ENCODE results near the gene GNAQ.

Gene GNAQ

DNA sequence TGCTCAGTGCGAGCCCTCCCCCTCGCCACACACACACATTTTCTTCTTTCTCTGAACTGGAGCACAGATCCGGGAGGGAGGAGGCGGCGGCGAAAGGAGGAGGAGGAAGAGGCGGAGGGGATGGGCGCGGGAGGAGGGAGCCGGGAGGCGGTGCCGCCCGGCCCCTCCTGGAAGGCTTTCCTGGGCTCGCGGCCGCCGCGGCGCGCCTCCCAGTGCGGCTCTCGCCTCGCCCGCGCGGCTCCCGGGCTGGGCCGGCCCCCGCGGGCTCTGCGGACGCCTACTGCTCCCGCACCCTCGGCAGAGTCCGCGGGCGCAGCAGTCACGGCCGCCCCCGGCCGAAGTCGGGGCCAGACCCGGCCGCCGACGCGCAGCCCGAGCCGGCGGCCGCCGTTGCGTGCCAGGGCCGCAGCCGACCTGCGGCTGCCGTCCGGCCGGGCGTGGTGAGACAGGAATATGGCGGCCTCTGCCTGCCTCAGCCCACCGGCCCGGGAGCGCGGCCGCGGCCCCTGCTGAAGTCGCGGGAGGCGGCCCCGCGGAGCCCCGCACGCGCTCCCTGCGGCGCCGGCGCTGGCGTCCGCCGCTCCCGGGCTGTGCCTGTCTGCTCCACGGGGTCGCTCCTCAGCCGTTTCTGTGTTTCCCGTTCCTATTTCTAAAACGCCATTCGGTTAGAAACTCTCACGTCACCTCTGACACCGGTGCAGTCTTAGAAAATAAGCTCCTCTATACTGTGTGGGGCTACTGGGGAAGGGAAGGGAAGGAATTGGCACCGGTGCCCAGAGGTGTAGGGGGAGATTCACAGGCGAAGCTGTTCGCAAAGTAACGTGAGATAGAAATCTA lies 500 bp upstream of the GNAQ start:
- peak; percentile 91 to 92 for DNase-seq

- peak; percentile 56 to 71 for DNase-seq
Observed at GRCh38 chr9:78030553-78031443, 813 bp downstream of the GNAQ start.

DNA sequence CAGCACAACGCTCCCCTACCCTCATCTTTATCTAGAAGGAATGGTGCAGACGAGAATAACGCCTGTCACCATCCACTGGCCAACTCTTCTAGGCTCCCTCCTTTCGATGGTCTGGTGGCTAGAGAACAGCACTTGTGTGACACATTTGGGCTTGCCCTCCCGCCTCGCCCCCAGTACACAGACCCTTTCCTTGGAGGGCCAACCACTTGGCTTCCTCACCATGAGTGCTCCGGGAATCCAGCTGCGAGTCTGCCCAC lies 1.4 kb downstream of the GNAQ start:
- DNase-seq = peak; percentile 13 to 33

GRCh38 chr9:78029551-78030295 lies 1.9 kb downstream of the GNAQ start:
- peak in 1 of 2 experiments; percentile 20 for DNase-seq

- no peak for DNase-seq
Observed at GRCh38 chr9:78028926-78029325, 2.7 kb downstream of the GNAQ start.

DNA sequence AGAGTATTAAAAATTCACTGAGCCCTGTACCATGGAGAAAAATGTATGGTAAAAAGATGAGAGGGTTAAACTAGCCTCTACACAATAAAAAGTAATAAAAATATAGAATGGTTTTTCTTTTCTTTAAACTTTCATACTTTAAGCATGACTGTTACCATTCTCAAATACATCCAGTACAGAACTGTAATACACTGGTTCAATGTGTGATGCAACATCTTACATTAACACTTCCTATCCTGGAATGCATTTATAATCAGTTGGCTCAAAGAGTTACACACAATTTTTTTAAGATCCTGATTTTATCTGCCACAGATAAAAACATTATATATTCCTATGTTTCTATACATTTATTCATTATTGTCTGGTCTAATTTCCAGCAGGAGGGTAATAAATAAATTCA lies 4.7 kb downstream of the GNAQ start:
- no peak for DNase-seq

DNA sequence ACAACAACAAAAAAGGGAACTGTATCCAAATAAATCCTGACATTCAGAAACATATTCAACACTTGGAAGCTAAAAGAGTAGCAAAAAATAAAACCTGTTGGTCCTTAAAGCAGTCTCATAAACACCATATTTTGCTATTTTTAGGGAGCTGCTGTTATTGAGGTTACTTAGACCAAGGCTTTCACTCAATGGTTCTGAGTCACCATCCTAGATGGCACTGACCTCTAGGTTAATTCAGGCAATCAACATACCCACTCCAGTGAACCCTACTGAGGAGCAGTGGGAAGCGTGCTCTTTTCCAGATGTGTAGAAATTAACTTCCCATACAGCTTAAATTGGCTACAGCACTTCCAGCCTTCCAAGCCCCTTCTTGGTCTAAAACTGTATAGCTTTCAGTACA lies 5.2 kb downstream of the GNAQ start:
- no peak for DNase-seq

DNA sequence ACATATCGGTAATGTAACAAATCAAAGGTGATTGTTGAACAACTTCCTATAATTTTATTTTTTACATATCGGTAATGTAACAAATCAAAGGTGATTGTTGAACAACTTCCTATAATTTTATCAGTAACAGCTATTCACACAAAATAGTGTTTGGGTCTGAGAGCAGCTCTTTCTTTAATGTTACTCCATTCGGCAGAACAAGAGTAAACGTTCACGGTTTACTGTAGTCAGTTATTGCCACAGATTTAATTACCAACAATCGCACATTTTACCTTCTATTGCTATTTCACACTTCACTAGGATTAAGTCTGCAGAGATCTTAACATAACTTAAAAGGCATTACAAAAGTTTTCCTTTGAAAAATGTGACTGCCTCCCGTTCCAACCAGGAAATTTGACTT lies 6.4 kb downstream of the GNAQ start:
- no peak for DNase-seq

- no peak for DNase-seq
Observed at GRCh38 chr9:78023003-78023741, 8.4 kb downstream of the GNAQ start.

DNA sequence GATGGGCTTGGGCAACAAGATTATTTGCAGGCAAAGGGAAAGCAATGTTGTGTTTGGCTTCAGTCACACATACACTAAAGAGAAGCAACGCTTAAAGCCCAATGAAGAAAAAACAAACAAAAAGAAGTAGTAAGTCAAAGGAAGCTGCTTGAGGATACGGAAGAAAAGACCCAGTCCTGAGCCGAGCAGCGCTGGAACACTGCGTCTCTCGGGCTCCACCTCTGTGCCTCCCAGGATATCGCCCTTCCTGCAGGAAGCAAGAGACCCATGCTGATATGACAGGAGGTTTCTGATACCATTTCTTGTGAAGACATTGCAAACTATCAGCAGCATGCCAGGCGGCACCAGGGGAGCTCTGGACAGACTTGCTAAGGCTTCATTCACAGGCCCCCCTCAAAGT lies 9.9 kb downstream of the GNAQ start:
- DNase-seq = no peak

GRCh38 chr9:78017190-78017693 lies 14.4 kb downstream of the GNAQ start:
- no peak for DNase-seq

- DNase-seq = no peak
Observed at GRCh38 chr9:78015241-78015640, 16.4 kb downstream of the GNAQ start.

DNA sequence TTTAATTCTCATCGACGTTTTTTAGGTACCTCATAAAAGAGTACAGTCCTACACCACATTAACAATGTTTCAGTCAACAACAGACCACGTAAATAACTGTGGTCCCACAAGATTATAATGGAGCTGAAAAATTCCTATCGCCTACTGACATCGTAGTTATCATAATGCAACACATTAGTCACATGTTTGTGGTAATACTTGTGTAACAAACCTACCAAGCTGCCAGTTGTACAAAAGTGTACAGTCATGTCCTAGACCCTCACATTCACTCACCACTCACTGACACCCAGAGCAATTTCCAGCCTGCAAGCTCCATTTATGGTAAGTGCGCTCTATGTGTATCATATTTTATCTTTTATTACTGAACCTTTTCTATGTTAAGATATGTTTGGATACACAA lies 16.8 kb downstream of the GNAQ start:
- no peak for DNase-seq

GRCh38 chr9:78013934-78014333 lies 17.7 kb downstream of the GNAQ start:
- DNase-seq = no peak

DNA sequence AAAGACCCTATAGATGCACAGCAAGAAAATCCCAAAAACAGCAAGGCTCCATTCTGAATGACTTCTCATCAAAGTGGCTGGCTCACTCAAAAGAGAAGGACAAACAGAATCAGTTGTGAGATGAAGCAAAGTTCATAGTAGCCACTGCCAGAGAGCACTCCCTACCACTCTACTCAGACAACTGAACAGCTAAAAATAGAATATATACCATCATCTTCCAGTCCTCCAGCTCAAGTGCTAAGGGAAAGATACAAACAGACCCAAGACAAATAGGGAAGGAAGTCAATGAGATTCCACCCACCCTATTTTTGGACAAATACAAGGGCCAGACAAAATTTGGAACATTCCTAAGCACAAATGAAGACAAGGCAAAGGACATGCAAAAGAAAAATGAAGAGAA lies 20.6 kb downstream of the GNAQ start:
- DNase-seq = no peak

DNA sequence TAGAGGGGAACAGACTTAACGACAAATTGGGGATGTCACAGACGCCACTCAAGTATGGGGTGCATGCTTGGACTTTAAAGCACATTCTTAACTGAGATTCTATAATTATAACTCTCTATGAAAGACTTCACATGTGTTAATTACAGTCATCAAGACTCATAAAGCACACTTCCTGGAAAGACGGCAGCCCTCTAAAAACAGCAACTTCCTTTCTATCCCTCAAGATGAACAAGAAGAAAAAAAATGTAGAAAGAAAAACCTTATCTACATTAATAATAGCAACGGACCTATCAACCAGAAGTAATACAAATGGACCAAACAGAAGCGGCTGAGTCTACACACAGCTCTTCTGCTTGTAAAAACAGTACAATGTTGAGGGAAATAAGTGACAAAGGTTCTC lies 21.2 kb downstream of the GNAQ start:
- no peak for DNase-seq

DNA sequence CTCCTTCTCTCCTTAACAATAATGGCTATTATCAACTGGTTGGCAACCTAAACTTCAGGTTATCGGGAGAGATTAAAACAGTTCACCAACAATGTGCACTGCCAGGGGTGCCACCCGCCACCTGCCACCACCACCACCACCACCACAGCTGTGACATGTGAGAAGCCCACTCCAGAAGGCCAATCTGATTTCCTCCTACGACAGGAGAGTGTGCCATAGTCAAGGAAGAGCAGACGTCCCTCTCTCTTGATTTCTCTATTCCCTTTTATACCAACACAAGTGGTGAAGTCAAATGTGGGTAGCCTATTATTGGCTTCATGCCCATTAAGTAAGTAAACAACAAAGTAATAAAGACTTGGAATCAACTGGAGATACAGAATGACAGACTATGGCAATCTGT lies 22.4 kb downstream of the GNAQ start:
- no peak for DNase-seq

DNA sequence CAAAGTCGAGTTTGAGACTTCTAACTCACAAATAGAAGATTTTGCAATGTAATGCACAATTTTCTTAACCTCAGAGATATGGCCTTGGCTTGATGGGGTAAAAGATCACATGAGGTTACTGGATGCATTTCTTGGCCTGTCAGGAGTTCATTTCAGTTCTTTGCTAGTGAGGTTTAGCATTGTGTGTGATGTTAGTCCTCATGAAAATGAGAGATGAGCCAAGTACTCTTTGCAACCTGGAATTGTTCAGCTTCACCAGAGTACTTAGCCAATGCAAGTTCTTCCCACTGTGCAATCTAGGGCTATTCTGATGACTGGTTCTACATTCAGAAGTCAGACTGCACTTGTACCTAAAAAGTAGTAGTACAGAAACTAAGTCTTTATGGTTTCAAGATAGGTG lies 24.9 kb downstream of the GNAQ start:
- no peak for DNase-seq

DNA sequence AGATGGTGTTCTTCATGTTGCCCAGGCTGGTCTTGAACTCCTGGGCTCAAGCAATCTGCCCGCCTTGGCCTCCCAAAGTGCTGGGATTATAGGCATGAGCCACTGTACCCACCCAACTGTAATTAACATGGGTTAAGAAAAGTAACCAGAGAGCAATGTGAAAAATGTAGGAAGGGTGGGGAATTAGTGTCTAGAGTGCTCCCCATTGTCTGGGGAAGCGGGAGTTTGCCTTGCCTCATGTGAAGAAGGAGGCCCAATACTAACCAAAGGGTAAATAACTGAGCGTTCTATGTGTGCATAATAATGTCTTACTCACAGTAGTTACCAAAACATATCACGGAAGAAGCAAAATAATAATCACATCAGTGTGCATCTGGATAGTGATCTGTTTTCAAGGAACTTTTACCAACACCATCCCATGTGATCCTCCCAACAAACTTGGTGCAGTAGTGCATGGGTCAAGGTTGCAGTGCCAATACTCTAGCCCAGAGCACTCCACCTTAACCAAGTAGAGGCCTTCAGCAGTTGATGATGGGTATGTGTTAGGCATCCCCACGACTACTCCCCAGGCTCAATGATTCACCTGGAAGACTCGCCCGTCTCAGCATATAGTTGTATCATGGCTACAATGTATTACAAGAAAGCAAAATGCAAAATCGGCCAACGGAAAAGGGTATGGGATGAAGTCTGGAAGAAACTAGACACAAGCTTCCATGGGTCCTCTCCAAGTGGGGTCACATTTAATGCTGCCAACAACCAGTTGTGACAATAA lies 26.2 kb downstream of the GNAQ start:
- no peak for DNase-seq

DNA sequence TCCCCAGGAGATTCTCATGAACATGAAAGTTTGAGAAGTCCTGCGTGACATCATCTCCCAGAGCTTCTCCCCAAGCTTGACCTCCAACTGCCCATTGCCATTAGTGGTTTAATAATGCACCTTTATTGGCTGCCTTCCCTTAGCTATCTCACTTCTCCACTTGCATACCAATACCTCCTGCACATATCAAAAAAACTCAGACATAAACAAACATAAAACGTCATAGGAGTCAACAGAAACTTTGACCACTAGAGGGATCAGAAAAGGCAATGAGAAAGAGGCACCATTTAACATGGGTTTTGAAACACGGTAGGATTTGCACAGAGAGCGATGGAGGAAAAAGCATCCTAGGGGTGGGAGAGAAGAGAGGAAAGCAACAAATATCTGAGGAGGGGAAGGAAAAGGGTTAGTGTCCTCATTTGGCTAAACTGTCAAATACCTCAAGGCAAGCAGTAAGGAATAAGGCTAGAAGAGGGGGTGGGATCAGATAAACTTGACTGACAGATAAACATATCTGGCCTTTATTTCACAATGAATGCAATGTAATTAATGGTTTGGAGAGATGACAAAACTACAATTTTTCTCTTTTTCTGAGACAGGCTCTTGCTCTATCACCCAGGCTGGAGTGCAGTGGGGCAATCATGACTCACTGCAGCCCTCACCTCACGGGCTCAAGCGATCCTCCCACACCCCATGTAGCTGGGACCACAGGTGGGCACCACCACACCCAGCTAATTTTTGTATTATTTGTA lies 27.0 kb downstream of the GNAQ start:
- no peak for DNase-seq

DNA sequence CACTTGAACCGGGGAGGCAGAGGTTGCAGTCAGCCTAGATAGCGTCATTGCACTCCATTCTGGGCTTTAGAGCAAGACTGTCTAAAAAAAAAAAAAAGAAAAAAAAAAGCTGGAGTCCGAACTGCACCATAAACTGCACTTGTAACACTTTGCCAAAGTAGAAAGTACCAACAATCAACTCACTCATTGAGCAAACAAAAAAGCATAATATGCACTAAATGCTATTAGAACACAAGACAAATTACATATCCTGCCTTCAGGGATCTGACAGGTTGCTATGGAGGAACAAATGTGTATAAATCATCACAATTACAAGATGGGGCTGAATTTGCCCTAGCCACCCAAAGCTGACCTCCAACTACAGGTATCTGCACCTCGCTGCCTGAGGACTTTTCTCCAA lies 27.9 kb downstream of the GNAQ start:
- no peak for DNase-seq
